Dendritic cell treated with granulocyte-macrophage colony-stimulating factor and Interleukin-4, amounts not matched to agents 40 ng/mL and 50 ng/mL, for 4 days (primary cell): ENCODE results near the gene ARHGEF26.

Experiments used
- H3K27ac Mint-ChIP-seq: one replicate; pipeline ENCODE4 v1.8.0; 2022; ENCODE audit warnings: mild to moderate bottlenecking, mixed read lengths
- H3K27me3 Mint-ChIP-seq: one replicate; pipeline ENCODE4 v1.8.0; 2022; ENCODE audit warnings: mild to moderate bottlenecking, mixed read lengths
- H3K36me3 Mint-ChIP-seq: one replicate; pipeline ENCODE4 v1.8.0; 2022; ENCODE audit warnings: low read depth, mixed read lengths
- H3K4me1 Mint-ChIP-seq: one replicate; pipeline ENCODE4 v1.8.0; 2022; ENCODE audit warnings: low read depth, mixed read lengths
- H3K4me3 Mint-ChIP-seq: one replicate; pipeline ENCODE4 v1.8.0; 2022; ENCODE audit warnings: mild to moderate bottlenecking, moderate library complexity, mixed read lengths
- H3K9me3 Mint-ChIP-seq: one replicate; pipeline ENCODE4 v1.8.0; 2022; ENCODE audit warnings: mixed read lengths
- intact Hi-C: fragments of 100-400 bp; cut with micrococcal nuclease; formaldehyde crosslinking; loops from one replicate; pipeline ENCODE4 v1.15.0; 2022

The ARHGEF26 gene

DNA sequence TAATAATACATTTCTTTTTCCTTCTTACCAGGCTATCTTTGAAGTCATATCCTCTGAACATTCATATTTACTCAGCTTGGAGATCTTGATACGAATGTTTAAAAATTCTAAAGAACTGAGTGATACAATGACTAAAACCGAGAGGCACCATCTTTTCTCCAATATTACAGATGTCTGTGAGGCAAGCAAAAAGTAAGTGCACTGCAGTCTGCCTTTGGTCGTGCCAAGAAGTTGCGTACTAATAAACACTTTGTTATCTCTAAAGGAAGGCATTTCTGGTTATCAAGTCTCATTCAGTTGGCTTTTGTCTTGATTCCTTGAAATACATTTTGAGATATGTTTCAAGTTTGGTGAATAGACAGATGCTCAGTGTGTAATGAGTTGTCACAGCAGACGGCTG lies 31.6 kb downstream of the ARHGEF26 start:
- no peak overlapping the region for H3K4me3 Mint-ChIP-seq
- H3K36me3 Mint-ChIP-seq = no peaks in the 10 kb centered on the region
- H3K9me3 Mint-ChIP-seq = no peaks in the 10 kb centered on the region
- H3K4me1 Mint-ChIP-seq = no peaks in the 10 kb centered on the region
- no peaks in the 10 kb centered on the region for H3K27me3 Mint-ChIP-seq
- intact Hi-C loops = no loop called here
- H3K27ac Mint-ChIP-seq = no peak overlapping the region

DNA sequence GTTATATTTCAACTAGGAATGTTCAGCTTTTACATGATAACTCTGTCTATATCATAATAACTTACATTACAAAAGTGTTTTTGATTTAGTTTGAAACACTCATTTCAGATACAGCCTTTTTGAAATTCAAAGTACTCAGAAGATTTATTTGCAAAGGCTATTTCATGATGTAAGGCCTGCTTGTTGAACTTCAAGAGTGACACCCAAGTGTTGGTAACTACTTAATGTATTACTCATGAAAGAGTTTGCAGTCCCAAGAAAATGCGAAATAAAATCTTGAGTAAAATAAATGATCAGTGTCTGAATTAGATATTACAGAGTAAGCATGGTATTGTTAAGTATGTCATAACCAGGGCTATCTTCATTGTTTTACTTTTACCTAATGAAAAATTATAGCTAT lies 35.3 kb downstream of the ARHGEF26 start:
- Mint-ChIP-seq H3K4me1 (no peaks in the 10 kb centered on the region), H3K27me3 (no peaks in the 10 kb centered on the region), H3K36me3 (no peaks in the 10 kb centered on the region), H3K9me3 (no peaks in the 10 kb centered on the region), H3K4me3 (no peak overlapping the region), H3K27ac (no peak overlapping the region)
- intact Hi-C loops = no loop called here

DNA sequence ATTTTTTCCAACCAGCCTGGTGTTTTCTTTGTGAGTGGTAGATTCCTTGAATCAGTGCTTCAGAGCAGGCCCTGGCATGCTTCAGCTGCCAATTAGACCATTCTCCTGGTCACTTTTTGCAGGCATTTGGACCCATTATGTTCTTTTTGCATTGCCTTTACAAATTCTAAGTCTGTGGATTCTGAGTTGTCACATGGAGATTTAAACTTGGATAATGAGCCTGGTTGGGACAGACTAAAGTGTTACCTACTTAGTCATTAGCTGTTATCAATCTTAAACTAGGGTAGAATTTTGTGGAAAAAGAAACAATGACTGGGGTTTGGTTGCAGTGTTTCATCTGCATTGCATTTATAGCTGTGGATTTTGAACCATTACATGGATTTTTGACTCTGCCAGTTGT lies 40.6 kb downstream of the ARHGEF26 start:
- Mint-ChIP-seq H3K4me1 (no peaks in the 10 kb centered on the region), H3K36me3 (no peaks in the 10 kb centered on the region), H3K27me3 (no peaks in the 10 kb centered on the region), H3K27ac (no peak overlapping the region), H3K9me3 (no peaks in the 10 kb centered on the region), H3K4me3 (no peak overlapping the region)
- intact Hi-C loops = no loop called here

DNA sequence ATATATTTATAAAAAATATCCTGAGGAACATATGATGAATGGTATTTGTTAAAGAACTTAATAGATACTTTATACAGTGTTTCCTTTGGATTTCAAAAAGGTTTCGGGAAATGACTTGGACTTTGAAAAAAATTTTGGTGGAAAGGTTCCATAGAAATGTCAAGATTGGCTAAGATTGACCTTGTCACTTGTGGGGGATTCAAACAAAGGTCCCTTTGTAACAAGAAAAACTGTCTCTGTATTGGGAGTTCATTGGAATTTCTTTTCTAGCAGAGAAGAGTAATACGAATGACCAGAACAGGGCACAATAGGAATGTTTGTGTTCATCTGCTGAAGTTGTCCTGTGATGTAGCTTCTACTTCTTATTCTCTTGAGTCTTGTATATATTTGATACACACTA lies 43.2 kb downstream of the ARHGEF26 start:
- H3K4me3 Mint-ChIP-seq = no peak overlapping the region
- H3K9me3 Mint-ChIP-seq = no peaks in the 10 kb centered on the region
- H3K4me1 Mint-ChIP-seq = no peaks in the 10 kb centered on the region
- no peak overlapping the region for H3K27ac Mint-ChIP-seq
- H3K36me3 Mint-ChIP-seq = no peaks in the 10 kb centered on the region
- intact Hi-C loops = no loop called here
- H3K27me3 Mint-ChIP-seq = no peaks in the 10 kb centered on the region

DNA sequence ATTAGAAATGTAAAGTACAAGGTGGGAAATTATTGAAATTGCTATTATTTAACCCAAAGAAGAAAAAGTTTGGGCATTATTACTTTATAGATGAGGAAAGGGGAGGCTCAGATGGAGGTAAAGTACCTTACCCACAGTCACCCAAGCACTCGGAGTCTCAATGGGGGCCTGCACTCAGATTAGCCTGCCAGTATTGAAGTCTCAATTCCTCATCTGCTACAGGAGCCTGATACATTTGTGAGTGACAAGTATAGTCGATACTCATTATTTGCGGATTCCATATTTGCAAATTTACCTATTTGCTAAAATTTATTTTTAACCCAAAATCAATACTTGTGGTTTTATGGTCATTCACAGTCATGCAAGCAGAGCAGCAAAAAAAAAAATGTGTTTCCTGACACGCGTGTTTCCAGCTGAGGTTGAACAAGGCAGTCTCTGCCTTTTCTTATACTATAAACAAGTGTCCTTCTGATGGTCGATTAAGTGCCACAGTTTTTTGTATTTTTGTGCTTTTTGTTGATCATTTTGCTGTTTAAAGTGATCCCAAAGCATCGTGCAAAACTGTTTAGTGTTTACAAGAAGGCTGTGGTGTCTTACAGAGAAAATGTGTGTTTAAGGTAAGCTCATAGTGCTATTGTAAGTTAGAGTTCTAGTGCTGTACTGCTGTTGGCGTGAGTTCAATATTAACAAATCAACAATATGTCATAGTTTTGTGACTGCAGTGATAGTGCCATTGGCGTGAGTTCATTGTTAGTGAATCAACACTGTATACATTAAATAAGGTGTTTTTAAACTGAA lies 48.0 kb downstream of the ARHGEF26 start:
- Mint-ChIP-seq H3K4me3 (no peak overlapping the region), H3K9me3 (no peaks in the 10 kb centered on the region), H3K27ac (no peak overlapping the region), H3K27me3 (no peaks in the 10 kb centered on the region), H3K36me3 (no peaks in the 10 kb centered on the region), H3K4me1 (peaks cover 2% of the 10 kb centered on the region)
- intact Hi-C loops = no loop called here

DNA sequence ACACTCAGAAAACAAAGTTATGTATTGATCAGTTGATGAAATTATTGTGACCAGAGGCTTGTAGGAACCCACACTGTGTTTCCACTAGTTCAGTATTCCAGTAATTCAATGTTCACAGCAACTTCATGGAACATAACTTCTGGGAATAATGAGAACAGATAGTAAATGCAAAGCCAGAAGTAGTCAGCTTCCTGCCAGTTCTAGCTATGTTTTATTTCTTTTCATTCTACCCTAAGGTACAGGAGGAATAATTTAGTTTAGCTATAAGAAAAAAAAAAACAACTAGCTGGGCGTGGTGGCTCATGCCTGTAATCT lies 48.6 kb downstream of the ARHGEF26 start:
- Mint-ChIP-seq H3K27me3 (no peaks in the 10 kb centered on the region), H3K4me3 (no peak overlapping the region), H3K27ac (no peak overlapping the region), H3K9me3 (no peaks in the 10 kb centered on the region), H3K4me1 (peaks cover 4% of the 10 kb centered on the region), H3K36me3 (no peaks in the 10 kb centered on the region)
- intact Hi-C loops = no loop called here

DNA sequence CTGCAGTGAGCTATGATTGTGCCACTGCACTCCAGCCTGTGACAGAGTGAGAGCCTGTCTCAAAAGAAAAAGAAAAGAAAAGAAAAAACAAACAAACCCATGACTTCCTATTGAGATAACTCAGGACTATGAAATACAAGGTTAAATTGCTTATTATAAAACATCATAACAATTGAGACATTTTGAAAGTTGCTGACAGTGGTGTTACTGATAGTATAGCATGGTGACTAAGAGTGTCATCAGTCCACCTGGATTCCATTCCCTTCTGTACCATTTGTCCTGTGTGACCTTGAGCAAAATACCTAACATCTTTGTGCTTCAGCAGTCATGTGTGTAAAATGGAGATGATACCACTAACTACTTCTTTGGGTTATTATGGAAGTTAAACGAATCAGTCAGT lies 49.1 kb downstream of the ARHGEF26 start:
- H3K27me3 Mint-ChIP-seq = no peaks in the 10 kb centered on the region
- peaks cover 4% of the 10 kb centered on the region for H3K4me1 Mint-ChIP-seq
- no peak overlapping the region for H3K27ac Mint-ChIP-seq
- no peaks in the 10 kb centered on the region for H3K9me3 Mint-ChIP-seq
- intact Hi-C loops = no loop called here
- H3K36me3 Mint-ChIP-seq = no peaks in the 10 kb centered on the region
- H3K4me3 Mint-ChIP-seq = no peak overlapping the region

DNA sequence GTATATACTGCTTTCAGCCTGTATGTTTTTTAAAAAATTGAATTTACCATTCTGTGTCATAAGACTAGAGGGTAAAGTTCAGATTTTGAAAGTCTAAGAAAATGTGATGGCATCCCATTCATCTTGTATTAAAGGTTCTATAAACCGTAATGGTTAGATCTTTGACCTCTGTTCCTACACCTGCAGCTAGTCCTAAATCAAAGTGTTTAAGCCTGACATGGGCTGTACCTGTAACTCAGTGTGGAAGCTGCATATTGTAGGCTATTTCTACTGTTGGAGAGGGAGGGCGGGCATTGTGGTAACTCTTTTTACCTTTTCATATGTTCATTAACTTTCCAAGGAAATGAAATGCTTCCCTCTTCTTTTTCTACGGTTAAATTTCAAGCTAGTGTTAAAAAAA lies 53.9 kb downstream of the ARHGEF26 start:
- H3K27ac Mint-ChIP-seq = no peak overlapping the region
- intact Hi-C loops = no loop called here
- H3K4me1 Mint-ChIP-seq = peaks cover 18% of the 10 kb centered on the region
- no peaks in the 10 kb centered on the region for H3K36me3 Mint-ChIP-seq
- no peak overlapping the region for H3K4me3 Mint-ChIP-seq
- H3K9me3 Mint-ChIP-seq = no peaks in the 10 kb centered on the region
- H3K27me3 Mint-ChIP-seq = no peaks in the 10 kb centered on the region

DNA sequence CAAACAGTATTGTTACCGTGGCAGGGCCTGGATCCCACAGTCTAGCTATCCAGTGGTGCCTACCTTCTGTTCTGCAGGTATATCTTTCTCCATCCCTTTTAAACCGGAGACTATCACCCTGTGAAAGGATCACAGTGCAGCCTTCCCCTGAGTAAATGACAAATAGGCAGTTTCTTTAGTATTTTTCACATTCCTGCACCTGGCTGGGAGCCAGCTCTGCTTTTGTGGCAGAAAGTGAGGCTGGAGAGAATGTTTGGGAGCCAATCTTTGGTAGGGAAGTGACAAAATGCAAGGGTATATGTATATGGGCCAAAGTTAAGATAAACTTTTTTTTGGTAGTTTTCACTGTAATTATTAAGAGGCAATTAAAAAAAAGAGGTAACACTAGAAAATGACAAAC lies 54.8 kb downstream of the ARHGEF26 start:
- intact Hi-C loops = no loop called here
- Mint-ChIP-seq H3K27me3 (no peaks in the 10 kb centered on the region), H3K9me3 (no peaks in the 10 kb centered on the region), H3K27ac (no peak overlapping the region), H3K4me1 (peaks cover 18% of the 10 kb centered on the region), H3K4me3 (no peak overlapping the region), H3K36me3 (no peaks in the 10 kb centered on the region)

DNA sequence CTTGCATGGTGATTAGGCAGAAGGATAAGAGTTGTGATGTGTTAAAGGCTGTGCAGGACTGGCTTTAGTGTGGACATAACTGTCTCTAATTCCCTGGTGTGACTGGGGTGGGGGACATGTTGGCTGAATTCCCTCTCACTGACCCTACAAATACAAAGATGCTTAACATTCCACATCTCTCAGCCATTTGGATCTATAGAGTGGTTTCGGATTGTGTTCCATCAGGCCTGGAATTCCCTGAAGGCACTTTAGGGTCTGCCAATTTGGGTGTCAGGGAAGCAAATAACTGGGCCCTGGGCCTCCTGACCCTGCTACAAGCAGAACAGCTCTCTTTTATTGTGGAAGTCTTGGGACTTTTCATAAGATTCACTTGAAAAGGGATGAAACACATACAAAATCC lies 56.2 kb downstream of the ARHGEF26 start:
- no peak overlapping the region for H3K4me3 Mint-ChIP-seq
- no peaks in the 10 kb centered on the region for H3K9me3 Mint-ChIP-seq
- H3K4me1 Mint-ChIP-seq = peaks cover 18% of the 10 kb centered on the region
- H3K36me3 Mint-ChIP-seq = no peaks in the 10 kb centered on the region
- intact Hi-C loops = no loop called here
- H3K27ac Mint-ChIP-seq = no peak overlapping the region
- no peaks in the 10 kb centered on the region for H3K27me3 Mint-ChIP-seq

DNA sequence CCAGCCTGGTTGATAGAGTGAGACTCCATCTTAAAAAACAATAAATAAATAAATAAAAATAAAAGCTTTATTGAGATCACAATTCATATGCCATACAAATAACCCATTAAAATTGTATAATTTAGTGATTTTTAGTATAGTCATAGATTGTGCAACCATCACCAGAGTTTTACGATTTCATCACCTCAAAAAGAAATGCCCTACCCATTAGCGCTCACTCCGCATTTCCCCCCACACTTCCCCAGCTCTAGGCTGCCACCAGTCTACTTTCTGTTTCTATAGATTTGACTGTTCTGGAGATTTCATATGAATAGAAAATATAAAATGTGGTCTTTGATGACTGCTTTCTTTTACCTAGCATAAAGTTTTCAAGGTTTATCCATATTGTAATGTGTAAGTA lies 57.0 kb downstream of the ARHGEF26 start:
- H3K27me3 Mint-ChIP-seq = no peaks in the 10 kb centered on the region
- no peaks in the 10 kb centered on the region for H3K9me3 Mint-ChIP-seq
- peaks cover 18% of the 10 kb centered on the region for H3K4me1 Mint-ChIP-seq

DNA sequence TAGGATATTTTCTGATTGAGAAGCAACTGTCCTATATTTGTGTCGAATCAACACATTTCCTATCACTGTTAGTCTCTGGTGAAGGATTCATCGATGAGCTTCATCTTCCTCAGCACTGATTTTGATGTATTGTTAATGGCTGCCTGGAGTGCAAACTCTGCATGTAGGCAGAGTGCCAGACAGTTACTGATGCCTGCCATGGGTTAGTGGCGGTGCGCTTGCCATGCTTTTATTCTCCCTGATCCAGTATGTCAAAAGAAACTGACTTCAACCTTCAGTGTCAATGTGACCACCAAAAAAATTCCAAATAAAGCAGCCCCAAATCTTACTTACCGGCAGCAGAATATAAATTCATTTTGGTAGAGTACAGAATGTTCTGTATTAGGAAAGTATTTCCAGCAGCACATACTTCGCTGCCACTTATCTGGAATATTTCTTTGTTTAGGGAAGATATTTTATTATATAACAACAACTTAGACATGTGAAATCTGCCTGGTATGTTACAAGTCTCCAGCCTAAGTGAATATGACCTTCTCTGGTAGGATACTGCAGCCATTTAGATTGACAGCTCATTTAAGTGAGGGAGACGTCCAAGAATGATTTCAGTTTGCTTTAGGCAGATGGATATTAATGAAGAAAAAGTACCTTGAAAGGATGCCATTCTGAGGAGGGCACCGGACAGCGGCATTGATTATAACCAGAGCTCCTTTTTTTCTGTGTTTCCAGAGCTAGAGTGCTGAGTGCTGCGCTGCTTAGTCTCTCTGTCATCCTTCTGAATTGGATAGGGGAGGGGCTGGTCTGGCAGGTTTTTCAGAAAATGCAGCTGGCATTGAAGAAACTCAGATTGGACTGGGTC lies 59.9 kb downstream of the ARHGEF26 start:
- no peaks in the 10 kb centered on the region for H3K27me3 Mint-ChIP-seq
- peaks cover 14% of the 10 kb centered on the region for H3K4me1 Mint-ChIP-seq
- H3K4me3 Mint-ChIP-seq = no peak overlapping the region
- H3K36me3 Mint-ChIP-seq = no peaks in the 10 kb centered on the region
- H3K9me3 Mint-ChIP-seq = no peaks in the 10 kb centered on the region
- intact Hi-C loops = no loop called here
- H3K27ac Mint-ChIP-seq = no peak overlapping the region

More for the DNA sequence above, 57.0 kb downstream of the ARHGEF26 start:
- Mint-ChIP-seq H3K4me3 (no peak overlapping the region), H3K36me3 (no peaks in the 10 kb centered on the region), H3K27ac (no peak overlapping the region)
- intact Hi-C loops = no loop called here

DNA sequence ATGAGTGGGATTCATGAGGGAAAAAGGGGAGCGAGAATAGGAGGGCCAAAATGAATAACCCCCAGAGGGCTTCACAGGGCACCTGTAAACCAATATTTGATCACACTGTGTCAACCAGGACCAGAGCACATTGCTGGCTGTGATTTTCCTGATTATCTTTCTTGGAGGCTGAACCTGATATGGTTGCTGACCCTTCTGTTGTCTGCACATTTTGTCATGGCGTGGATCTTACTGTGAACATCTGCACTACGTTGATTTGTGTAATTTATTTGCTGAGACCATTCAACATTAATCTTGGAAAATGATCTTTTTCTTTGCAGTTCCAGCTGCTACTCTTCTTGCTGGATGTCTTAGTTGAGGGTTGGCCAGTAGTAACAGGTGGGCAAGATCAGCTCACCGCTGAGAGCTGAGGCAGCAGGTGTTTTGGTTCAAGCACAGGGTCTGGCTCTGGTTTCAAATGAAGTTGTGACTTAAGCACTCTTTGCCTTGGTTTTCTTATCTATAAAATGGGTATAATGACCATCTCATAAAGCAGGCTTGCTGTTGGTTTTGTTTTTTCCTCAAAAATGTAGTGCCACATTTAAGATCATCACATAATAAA lies 61.2 kb downstream of the ARHGEF26 start:
- intact Hi-C loops = no loop called here
- Mint-ChIP-seq H3K27ac (no peak overlapping the region), H3K4me1 (peaks cover 14% of the 10 kb centered on the region), H3K27me3 (no peaks in the 10 kb centered on the region), H3K9me3 (no peaks in the 10 kb centered on the region), H3K36me3 (no peaks in the 10 kb centered on the region), H3K4me3 (no peak overlapping the region)

DNA sequence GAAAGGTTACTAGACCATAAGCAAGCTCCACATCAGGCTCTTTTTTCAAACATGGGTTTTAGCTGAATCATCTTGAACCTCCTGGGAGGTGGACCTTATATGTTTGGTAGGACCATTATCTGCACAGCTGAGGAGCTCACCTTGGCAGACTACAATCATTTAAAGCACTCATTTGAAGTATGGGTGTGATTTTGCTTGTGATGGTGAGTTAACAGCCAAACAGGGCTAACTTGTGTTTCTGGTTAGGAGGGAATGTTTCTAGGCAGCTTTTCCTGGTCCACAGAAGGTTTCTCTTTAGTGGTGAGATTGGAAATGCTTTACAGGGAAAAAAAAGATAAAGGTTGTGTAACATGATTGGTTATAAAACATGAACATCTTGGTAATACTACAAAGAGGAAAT lies 61.8 kb downstream of the ARHGEF26 start:
- Mint-ChIP-seq H3K9me3 (no peaks in the 10 kb centered on the region), H3K27ac (no peak overlapping the region), H3K4me1 (peaks cover 14% of the 10 kb centered on the region), H3K4me3 (no peak overlapping the region), H3K27me3 (no peaks in the 10 kb centered on the region), H3K36me3 (no peaks in the 10 kb centered on the region)
- intact Hi-C loops = no loop called here
